Measurements from ENCODE around the gene NT5M.

Gene NT5M

GRCh38 chr17:17356149-17356930, 53.2 kb downstream of the NT5M start:
- Histone ChIP-seq H3K9me3 (ENCODE audit: control insufficient read depth, insufficient read depth, low read length) (peaks cover 7% of the 10 kb centered on the region; the same call in 1 of the 2 replicates), H3K4me2 (ENCODE audit: low read length) (no peak overlapping the region), H3K27ac (ENCODE audit: low read depth, low read length) (no peak overlapping the region), H4K20me1 (ENCODE audit: control insufficient read depth, insufficient read depth, low read depth, low read length) (no peaks in the 10 kb centered on the region), H3K4me1 (ENCODE audit: control insufficient read depth, low read length) (no peaks in the 10 kb centered on the region), H3K9me2 (replicated peaks; ENCODE audit: control insufficient read depth, low read length) (no peaks in the 10 kb centered on the region), H3K27me3 (ENCODE audit: control insufficient read depth, low read length) (no peaks in the 10 kb centered on the region), H3K4me3 (ENCODE audit: low read length) (no peak overlapping the region), H3F3A (ENCODE audit: control insufficient read depth, insufficient read depth) (no peaks in the 10 kb centered on the region), H3K36me3 (ENCODE audit: control insufficient read depth, low read length) (no peaks in the 10 kb centered on the region), H3K79me2 (ENCODE audit: control insufficient read depth, low read length) (no peaks in the 10 kb centered on the region)
- TF ChIP-seq EZH2phosphoT487 (IDR thresholded peaks at IDR 0.05; ENCODE audit: borderline replicate concordance, low read length) (no peak), CTCF (IDR thresholded peaks at IDR 0.05; ENCODE audit: low read depth, low read length, poor library complexity, severe bottlenecking) (peak; percentile 95)

GRCh38 chr17:17356931-17357270, 53.7 kb downstream of the NT5M start:
- no peaks in the 10 kb centered on the region for H3K36me3 ChIP-seq (ENCODE audit: control insufficient read depth, low read length)
- H3K4me2 ChIP-seq (ENCODE audit: low read length) = no peak overlapping the region
- H3K9me3 ChIP-seq (ENCODE audit: control insufficient read depth, insufficient read depth, low read length) = peaks cover 7% of the 10 kb centered on the region; the same call in 1 of the 2 replicates
- TF ChIP-seq EZH2phosphoT487 (IDR thresholded peaks at IDR 0.05; ENCODE audit: borderline replicate concordance, low read length) = no peak
- no peak for TF ChIP-seq CTCF (IDR thresholded peaks at IDR 0.05; ENCODE audit: low read depth, low read length, poor library complexity, severe bottlenecking)
- H4K20me1 ChIP-seq (ENCODE audit: control insufficient read depth, insufficient read depth, low read depth, low read length) = no peaks in the 10 kb centered on the region
- no peaks in the 10 kb centered on the region for H3K9me2 ChIP-seq (replicated peaks; ENCODE audit: control insufficient read depth, low read length)
- no peaks in the 10 kb centered on the region for H3K4me1 ChIP-seq (ENCODE audit: control insufficient read depth, low read length)
- H3K4me3 ChIP-seq (ENCODE audit: low read length) = no peak overlapping the region
- no peaks in the 10 kb centered on the region for H3K79me2 ChIP-seq (ENCODE audit: control insufficient read depth, low read length)
- H3K27ac ChIP-seq (ENCODE audit: low read depth, low read length) = no peak overlapping the region
- H3F3A ChIP-seq (ENCODE audit: control insufficient read depth, insufficient read depth) = no peaks in the 10 kb centered on the region
- H3K27me3 ChIP-seq (ENCODE audit: control insufficient read depth, low read length) = no peaks in the 10 kb centered on the region

- no peaks in the 10 kb centered on the region for H3K27me3 ChIP-seq (ENCODE audit: control insufficient read depth, low read length)
These were observed 55.0 kb downstream of the NT5M start for GRCh38 chr17:17358060-17358751.

More at GRCh38 chr17:17358060-17358751, 55.0 kb downstream of the NT5M start:
- Histone ChIP-seq H3K9me3 (ENCODE audit: control insufficient read depth, insufficient read depth, low read length) (peaks cover 7% of the 10 kb centered on the region; the same call in 1 of the 2 replicates), H3K79me2 (ENCODE audit: control insufficient read depth, low read length) (no peaks in the 10 kb centered on the region), H3K4me3 (ENCODE audit: low read length) (no peak overlapping the region), H3K36me3 (ENCODE audit: control insufficient read depth, low read length) (no peaks in the 10 kb centered on the region), H3F3A (ENCODE audit: control insufficient read depth, insufficient read depth) (no peaks in the 10 kb centered on the region), H3K9me2 (replicated peaks; ENCODE audit: control insufficient read depth, low read length) (no peaks in the 10 kb centered on the region), H3K4me1 (ENCODE audit: control insufficient read depth, low read length) (no peaks in the 10 kb centered on the region), H3K4me2 (ENCODE audit: low read length) (no peak overlapping the region), H4K20me1 (ENCODE audit: control insufficient read depth, insufficient read depth, low read depth, low read length) (no peaks in the 10 kb centered on the region), H3K27ac (ENCODE audit: low read depth, low read length) (no peak overlapping the region)
- TF ChIP-seq CTCF (IDR thresholded peaks at IDR 0.05; ENCODE audit: low read depth, low read length, poor library complexity, severe bottlenecking) (no peak), EZH2phosphoT487 (IDR thresholded peaks at IDR 0.05; ENCODE audit: borderline replicate concordance, low read length) (no peak)

All from DOHH2 (cell line).